SK-N-MC (cell line): ENCODE results near the gene ACOXL.

Experiments used
- EZH2 ChIP-seq: fragments of 200-600 bp; sonication (generic); IDR thresholded peaks from one replicate; pipeline ENCODE4 v1.6.1; 2017; ENCODE audit warnings: antibody characterized with exemption
- POLR2AphosphoS5 ChIP-seq: IDR thresholded peaks from 2 replicates; pipeline ENCODE4 v1.6.1; 2012; ENCODE audit warnings: mild to moderate bottlenecking, low read depth, low read length, borderline replicate concordance

DNA sequence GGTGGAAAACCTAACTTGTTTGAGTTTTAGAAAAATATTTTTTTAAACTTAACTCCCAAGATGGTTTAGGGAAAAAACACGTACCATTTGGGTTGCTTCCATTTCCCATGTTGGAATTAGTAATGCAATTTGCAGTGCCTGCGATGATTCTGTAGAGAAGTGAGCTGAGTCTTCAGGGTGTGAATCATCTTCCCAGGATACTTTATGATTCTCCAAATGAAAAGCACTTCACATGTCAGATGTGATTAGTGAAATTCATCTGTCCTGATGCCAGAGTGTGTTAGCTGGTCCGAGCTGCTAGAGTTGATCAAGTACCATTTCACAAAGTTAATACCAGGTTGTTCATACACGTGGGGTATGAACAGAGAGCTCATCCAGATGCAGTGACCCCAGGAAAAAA, 59.1 kb downstream of the ACOXL start:
- no peak for TF ChIP-seq EZH2
- no peak for TF ChIP-seq POLR2AphosphoS5
